Kidney (tissue), 14 donors: ENCODE results near the gene KCNC1. TPM values are rescaled to one million over a fixed set of nuclear protein-coding genes. Genes with fewer than 3 reads are reported as not detected.

Experiments
- DNase-seq, 5 donors: peaks; one replicate each; pipeline ENCODE4 v3.0.0-alpha.2; 2013 to 2020
- FAIRE-seq: peaks from 2 replicates; lab custom pipeline; 2012; peaks lifted over from hg19 to GRCh38; lab: Jason Lieb, UNC
- H3K27ac ChIP-seq, 2 donors: one replicate each; pipeline ENCODE4 v1.7.0; 2013; ENCODE audit warnings: low read depth in 2 of 2, low read length in 2 of 2, inconsistent platforms in 1 of 2
- H3K27me3 ChIP-seq: one replicate; pipeline ENCODE4 v1.7.1; 2013; ENCODE audit warnings: low read length, inconsistent platforms; ENCODE audit not compliant: control insufficient read depth, insufficient read depth
- H3K36me3 ChIP-seq, 3 donors: one replicate each; pipeline versions ENCODE4 v1.7.0 to v1.7.1; 2013; ENCODE audit warnings: low read length in 3 of 3, control low read depth in 1 of 3, inconsistent platforms in 1 of 3; ENCODE audit not compliant: insufficient read depth in 3 of 3, control insufficient read depth in 2 of 3
- H3K4me1 ChIP-seq, 3 donors: one replicate each; pipeline versions ENCODE4 v1.7.0 to v1.7.1; 2013; ENCODE audit warnings: low read length in 3 of 3, inconsistent platforms in 1 of 3, low read depth in 1 of 3; ENCODE audit not compliant: control insufficient read depth in 2 of 3, insufficient read depth in 2 of 3
- H3K4me3 ChIP-seq, 3 donors: one replicate each; pipeline versions ENCODE4 v1.7.0 to v1.8.1; 2013; ENCODE audit warnings: low read length in 3 of 3, control low read depth in 1 of 3, inconsistent platforms in 1 of 3
- H3K9ac ChIP-seq, 3 donors: one replicate each; pipeline versions ENCODE4 v1.7.0 to v1.7.1; 2013; ENCODE audit warnings: low read length in 3 of 3, control low read depth in 1 of 3, inconsistent platforms in 1 of 3
- H3K9me3 ChIP-seq, 3 donors: one replicate each; pipeline versions ENCODE4 v1.7.0 to v1.7.1; 2013; ENCODE audit warnings: low read length in 3 of 3, control low read depth in 1 of 3, inconsistent platforms in 1 of 3; ENCODE audit not compliant: control insufficient read depth in 2 of 3, insufficient read depth in 1 of 3
- intact Hi-C: fragments of 100-400 bp; cut with DNase I; formaldehyde crosslinking; loops from one replicate; pipeline ENCODE4 v1.11.1; 2022
- polyA plus RNA-seq: library from polyadenylated mRNA; stranded (reverse); fragments of 350-450 nt; fragmentation: Illumina TruSeq; extraction: RNeasy Lipid Tissue Mini Kit (QIAGEN cat#74804); gene quantifications from one replicate; pipeline ENCODE4 v1.2.3, GENCODE V29; 2014; ENCODE audit warnings: low read depth, low replicate concordance; ENCODE audit not compliant: insufficient read depth
- total RNA-seq: library from RNA; stranded (reverse); fragmentation: NEBNext Ultra II Directional; extraction: Animal tissue kit (Norgen Biotek cat#: 25700); gene quantifications from one replicate; pipeline ENCODE4 v1.2.1, GENCODE V29; 2021
- TF ChIP-seq, protein P1 (sequence below): IDR thresholded peaks from 3 replicates; pipeline ENCODE4 v1.5.1; 2012; ENCODE audit warnings: mild to moderate bottlenecking, moderate library complexity, borderline replicate concordance; ENCODE audit not compliant: insufficient read depth; ENCODE audit errors: extremely low read depth
- donor health status: control.
- donor health status: control.
- donor health status: control.
- donor health status: control.
- donor health status: control.
- donor health status: DM: yes; HTN: yes; CAD: no.
- donor health status: Normal renal cell carcinoma (clear cell type).

The KCNC1 gene
- total and polyA plus RNA-seq, 2 donors from 2014 or later: 0.03 TPM; not detected in 1

GRCh38 chr11:17822401-17822781 is 87.8 kb downstream of the KCNC1 start:
- FAIRE-seq: no peak

DNA sequence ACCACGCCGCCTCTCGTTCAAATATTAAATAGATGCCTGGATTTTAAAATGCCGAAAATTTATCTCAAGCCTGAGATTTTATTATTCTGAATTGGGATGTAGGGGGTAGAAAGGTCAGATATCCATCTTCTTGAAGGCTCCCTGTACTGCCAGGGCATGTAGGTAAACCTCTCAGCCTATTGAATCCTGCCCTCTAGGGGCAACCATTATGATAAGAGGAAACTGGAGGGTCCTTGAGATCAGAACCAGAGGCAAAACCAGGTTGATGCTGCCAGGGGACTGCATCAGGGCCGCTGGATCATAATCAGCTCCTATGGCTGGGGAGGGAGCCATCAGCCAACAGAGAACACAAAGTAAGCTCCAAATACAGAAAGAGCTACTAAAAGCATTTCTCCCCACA is 92.4 kb downstream of the KCNC1 start:
- FAIRE-seq: no peak
- intact Hi-C loops: no loop called here
- Histone ChIP-seq H3K27ac (no peak overlapping the region), H3K9ac (no peak overlapping the region), H3K36me3 (no peaks in the 10 kb centered on the region), H3K4me3 (no peak overlapping the region), H3K9me3 (no peaks in the 10 kb centered on the region), H3K27me3 (no peaks in the 10 kb centered on the region), H3K4me1 (peaks cover 0 to 2% (median 0%) of the 10 kb centered on the region in 3 donors)
- DNase-seq: no peak
- TF ChIP-seq, protein P1, sequence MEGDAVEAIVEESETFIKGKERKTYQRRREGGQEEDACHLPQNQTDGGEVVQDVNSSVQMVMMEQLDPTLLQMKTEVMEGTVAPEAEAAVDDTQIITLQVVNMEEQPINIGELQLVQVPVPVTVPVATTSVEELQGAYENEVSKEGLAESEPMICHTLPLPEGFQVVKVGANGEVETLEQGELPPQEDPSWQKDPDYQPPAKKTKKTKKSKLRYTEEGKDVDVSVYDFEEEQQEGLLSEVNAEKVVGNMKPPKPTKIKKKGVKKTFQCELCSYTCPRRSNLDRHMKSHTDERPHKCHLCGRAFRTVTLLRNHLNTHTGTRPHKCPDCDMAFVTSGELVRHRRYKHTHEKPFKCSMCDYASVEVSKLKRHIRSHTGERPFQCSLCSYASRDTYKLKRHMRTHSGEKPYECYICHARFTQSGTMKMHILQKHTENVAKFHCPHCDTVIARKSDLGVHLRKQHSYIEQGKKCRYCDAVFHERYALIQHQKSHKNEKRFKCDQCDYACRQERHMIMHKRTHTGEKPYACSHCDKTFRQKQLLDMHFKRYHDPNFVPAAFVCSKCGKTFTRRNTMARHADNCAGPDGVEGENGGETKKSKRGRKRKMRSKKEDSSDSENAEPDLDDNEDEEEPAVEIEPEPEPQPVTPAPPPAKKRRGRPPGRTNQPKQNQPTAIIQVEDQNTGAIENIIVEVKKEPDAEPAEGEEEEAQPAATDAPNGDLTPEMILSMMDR: no peak

More at GRCh38 chr11:17822401-17822781, 87.8 kb downstream of the KCNC1 start:
- Histone ChIP-seq H3K4me1 (peaks cover 0 to 4% (median 3%) of the 10 kb centered on the region in 3 donors), H3K9me3 (no peaks in the 10 kb centered on the region), H3K27me3 (no peaks in the 10 kb centered on the region), H3K9ac (no peak overlapping the region), H3K4me3 (no peak overlapping the region), H3K27ac (peak overlapping the region in 1 of 2 donors; percentile 3), H3K36me3 (no peaks in the 10 kb centered on the region)
- no peak for DNase-seq
- intact Hi-C loops: no loop called here
- TF ChIP-seq, protein P1: no peak

GRCh38 chr11:17828311-17828751 is 93.8 kb downstream of the KCNC1 start:
- TF ChIP-seq, protein P1: no peak
- peaks cover 0 to 2% (median 0%) of the 10 kb centered on the region in 3 donors for H3K4me1 ChIP-seq
- H3K36me3 ChIP-seq: no peaks in the 10 kb centered on the region
- no peak overlapping the region for H3K4me3 ChIP-seq
- DNase-seq (peak in 4 of 5 donors; percentile 53 to 92 (median 76)), FAIRE-seq (no peak)
- no peak overlapping the region for H3K9ac ChIP-seq
- no peaks in the 10 kb centered on the region for H3K27me3 ChIP-seq
- H3K9me3 ChIP-seq: no peaks in the 10 kb centered on the region
- intact Hi-C loops: no loop called here
- no peak overlapping the region for H3K27ac ChIP-seq

DNA sequence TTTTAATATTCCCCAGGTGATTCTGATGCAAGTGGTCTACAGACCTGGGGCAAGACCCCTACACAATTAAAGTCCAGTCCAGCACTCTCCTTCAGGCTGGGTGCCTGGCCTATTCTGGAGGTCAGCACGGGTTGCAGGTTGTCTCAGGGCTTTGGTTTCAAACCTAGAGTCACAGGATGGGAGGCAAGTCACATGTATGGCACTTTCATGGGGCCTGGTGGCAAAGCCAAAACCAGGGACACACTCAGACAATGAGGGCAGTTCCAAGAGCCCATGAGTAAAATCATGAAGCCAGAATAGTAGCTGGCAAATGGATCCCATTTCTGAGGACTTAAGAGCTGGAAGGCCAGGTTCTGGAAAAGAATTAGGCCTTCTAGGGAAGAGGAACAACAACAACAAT is 96.6 kb downstream of the KCNC1 start:
- H3K4me3 ChIP-seq: no peak overlapping the region
- no peaks in the 10 kb centered on the region for H3K27me3 ChIP-seq

More for the DNA sequence above, 96.6 kb downstream of the KCNC1 start:
- no peaks in the 10 kb centered on the region for H3K36me3 ChIP-seq
- FAIRE-seq: no peak
- peaks cover 0 to 2% (median 0%) of the 10 kb centered on the region in 3 donors for H3K4me1 ChIP-seq
- TF ChIP-seq, protein P1: no peak
- intact Hi-C loops: no loop called here
- no peaks in the 10 kb centered on the region for H3K9me3 ChIP-seq
- no peak for DNase-seq
- no peak overlapping the region for H3K9ac ChIP-seq
- no peak overlapping the region for H3K27ac ChIP-seq
